ENCODE measurements around the gene ZNF544.
"Not testable (repeated sequence)": the region's sequence is repeated elsewhere in the genome, so short reads cannot be mapped to it uniquely, and the experiment has no call there.

Gene ZNF544

DNA sequence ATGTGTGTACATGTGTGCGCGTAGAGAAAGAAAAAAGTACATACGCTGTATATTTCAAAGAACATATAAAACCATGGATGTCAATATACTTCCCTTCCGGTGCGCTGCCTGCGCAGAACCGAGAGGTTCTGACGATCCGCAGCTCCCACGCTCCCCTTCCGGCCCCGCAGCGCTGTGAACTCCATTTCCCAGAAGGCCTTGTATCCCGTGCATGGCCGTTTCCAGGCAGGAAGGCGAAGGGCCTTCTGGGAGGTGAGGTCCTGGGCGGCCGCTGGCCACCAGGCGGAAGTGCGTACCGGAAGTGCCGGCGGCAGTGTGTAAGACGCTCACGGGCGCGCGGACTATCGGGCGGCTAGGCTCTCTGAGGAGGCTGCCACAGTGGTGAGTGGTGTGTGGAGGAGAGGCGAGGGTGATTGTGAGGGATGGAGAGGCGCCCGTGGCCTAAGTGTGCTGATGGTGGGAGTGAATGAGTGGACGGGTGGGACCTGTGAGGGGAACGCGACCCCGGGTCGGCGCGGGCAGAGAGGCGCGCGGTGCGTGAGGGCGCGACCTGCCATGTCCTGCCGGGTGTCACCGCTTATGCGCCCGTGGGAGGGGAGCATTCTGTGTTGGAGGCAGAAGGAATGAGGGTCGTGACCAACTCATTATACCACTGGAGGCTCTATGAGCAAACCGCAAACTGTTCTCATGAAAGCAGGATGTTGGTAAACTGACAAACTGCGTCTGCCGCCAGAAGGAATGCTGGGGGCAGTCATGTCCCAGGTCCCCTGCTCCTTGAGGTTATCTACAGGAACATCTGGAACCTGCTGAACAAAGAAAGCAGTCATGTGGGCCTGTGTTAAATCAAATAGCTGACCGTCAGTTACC, 76.6 kb downstream of the ZNF544 start, which contains the start of gene ERVK3-1:
Gene ERVK3-1 (plus strand): TSS at position 313 of the 867 bp plus-strand sequence. CDS start 6,792 bp downstream, outside the sequence.
- DNase-seq (ENCODE audit: low read depth), result peak; percentile 91

DNA sequence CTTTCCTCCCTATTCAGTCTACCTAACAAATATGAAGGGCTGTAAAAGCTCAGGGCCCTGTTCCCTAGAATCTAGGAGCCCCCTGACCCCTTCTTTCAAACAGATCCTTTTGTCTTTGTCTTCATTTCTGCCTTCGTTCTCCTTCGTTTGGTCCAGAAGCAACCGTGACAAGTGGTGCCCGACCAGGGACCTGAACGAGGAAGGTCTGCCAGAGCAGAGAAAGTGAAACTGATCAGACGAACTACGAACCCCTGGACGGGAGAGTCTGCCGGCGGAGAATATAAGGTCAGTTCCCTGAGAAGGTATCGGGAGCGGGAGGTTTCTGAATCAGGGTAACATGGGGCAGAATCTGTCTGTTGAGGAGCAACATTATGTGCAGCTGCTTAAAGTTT, 77.2 kb downstream of the ZNF544 start:
- no peak for DNase-seq (ENCODE audit: low read depth)

- no peak for DNase-seq (ENCODE audit: low read depth)
These were observed 79.0 kb downstream of the ZNF544 start for GRCh38 chr19:58307736-58308135.

- DNase-seq (ENCODE audit: low read depth), result not testable (repeated sequence)
These were observed 82.0 kb downstream of the ZNF544 start for GRCh38 chr19:58310685-58311084.

DNA sequence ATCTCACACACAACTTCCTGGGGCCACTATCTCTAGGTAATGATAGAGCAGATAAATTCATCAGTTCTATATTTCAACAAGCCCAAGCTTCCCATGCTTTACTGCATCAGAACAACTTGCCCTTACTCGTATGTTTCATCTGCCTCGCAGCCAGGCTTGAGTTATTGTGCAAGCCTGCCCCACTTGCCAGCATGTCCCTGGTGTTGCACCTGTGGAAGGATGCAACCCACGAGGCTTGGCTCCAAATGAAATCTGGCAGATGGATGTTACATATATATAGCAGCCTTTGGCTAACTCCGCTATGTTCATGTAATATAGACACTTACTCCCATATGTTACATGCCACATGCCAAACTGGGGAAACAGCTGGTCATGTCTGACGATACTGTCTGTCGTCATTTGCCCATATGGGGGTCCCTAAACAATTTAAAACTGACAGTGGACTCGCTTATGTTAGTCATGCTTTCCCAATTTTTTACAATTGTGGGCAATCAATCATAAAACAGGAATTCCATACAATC, 82.7 kb downstream of the ZNF544 start:
- DNase-seq (ENCODE audit: low read depth), result no peak

Measured in stimulated activated CD8-positive, alpha-beta memory T cell treated with anti-CD3 and anti-CD28 coated beads, Interleukin-12 subunit alpha, Interleukin-12 subunit beta, amount 100 ng/mL, for 4 hours (primary cell).